HepG2 (cell line): ENCODE data around the gene ST6GALNAC2. TPM values are rescaled to one million over a fixed set of nuclear protein-coding genes. Genes with fewer than 3 reads are reported as not detected.

ENCODE experiments used
- ATAC-seq: fragments of 200-7000 bp; cut with Tn5 transposase; 3 replicates; pipeline ENCODE4 v1.9.1; 2020; ENCODE audit warnings: mild to moderate bottlenecking, moderate library complexity
- BruUV-seq: library from RNA; stranded (reverse); fragments of 400-500 nt; replicated peaks from 2 replicates; lab custom pipeline; 2021; lab: Mats Ljungman, UMichigan
- CTCF ChIA-PET: fragments of 300-600 bp; formaldehyde crosslinking; extraction: SDS; loops from one replicate; lab custom pipeline; 2021; ENCODE audit warnings: low total read pairs, inconsistent platforms, low intra/inter-chr PET ratio; lab: Yijun Ruan, JAX
- POLR2A ChIA-PET: fragments of 350-600 bp; sonication (Branson Sonifier 250); formaldehyde crosslinking; loops from one replicate; lab custom pipeline; 2020; ENCODE audit warnings: antibody characterized with exemption, inconsistent platforms; lab: Yijun Ruan, JAX
- DNase-seq: peaks from one replicate; pipeline ENCODE4 v3.0.0-alpha.2; 2015; ENCODE audit warnings: low spot score
- FAIRE-seq: peaks from 3 replicates; lab custom pipeline; 2011; peaks lifted over from hg19 to GRCh38; lab: Jason Lieb, UNC
- H2AFZ ChIP-seq: one replicate; pipeline ENCODE4 v1.6.1; 2011; ENCODE audit warnings: low read length, inconsistent platforms
- H3K27ac ChIP-seq: fragments of 300-600 bp; 3 replicates; pipeline ENCODE4 v1.8.0; 2011; ENCODE audit warnings: mixed run types, mild to moderate bottlenecking, mixed read lengths, low read length, inconsistent platforms; ENCODE audit not compliant: insufficient read depth; ENCODE audit errors: extremely low read length
- H3K27me3 ChIP-seq, 2 experiments: fragments of 200-600 bp in 1 of 2; 2 replicates in 1 of 2; 3 replicates in 1 of 2; pipeline versions ENCODE4 v1.6.0 to v1.8.0; 2011; ENCODE audit warnings: low read length in 2 of 2, mild to moderate bottlenecking in 2 of 2, moderate library complexity in 2 of 2, inconsistent platforms in 1 of 2; ENCODE audit not compliant: insufficient read depth in 2 of 2, control insufficient read depth in 1 of 2
- H3K36me3 ChIP-seq, 2 experiments: fragments of 200-600 bp in 1 of 2; replicated peaks in 1 of 2; 2 replicates in 1 of 2; 3 replicates in 1 of 2; pipeline versions ENCODE4 v1.5.1 to v1.8.0; 2011; ENCODE audit warnings: low read length in 2 of 2, inconsistent platforms in 1 of 2; ENCODE audit not compliant: insufficient read depth in 2 of 2, control insufficient read depth in 1 of 2
- H3K4me1 ChIP-seq: 2 replicates; pipeline ENCODE4 v1.5.1; 2012; ENCODE audit warnings: low read length, inconsistent platforms; ENCODE audit not compliant: insufficient read depth
- H3K4me2 ChIP-seq: 2 replicates; pipeline ENCODE4 v1.6.0; 2011; ENCODE audit warnings: low read depth, low read length, inconsistent platforms
- H3K4me3 ChIP-seq, 3 experiments: fragments of 200-600 bp in 1 of 3; sonication (generic), shearing (Covaris generic) in 1 of 3; replicated peaks in 1 of 3; 2 replicates each; pipeline ENCODE4 v1.5.1; 2011 to 2016; ENCODE audit warnings: low read length in 3 of 3, inconsistent platforms in 2 of 3, low read depth in 2 of 3, mild to moderate bottlenecking in 2 of 3, control low read depth in 1 of 3, mixed read lengths in 1 of 3; ENCODE audit not compliant: insufficient read depth in 1 of 3
- H3K79me2 ChIP-seq: one replicate; pipeline ENCODE4 v1.6.1; 2011; ENCODE audit warnings: low read length, inconsistent platforms; ENCODE audit not compliant: insufficient read depth
- H3K9ac ChIP-seq: 2 replicates; pipeline ENCODE4 v1.6.0; 2011; ENCODE audit warnings: mild to moderate bottlenecking, low read depth, low read length, inconsistent platforms; ENCODE audit not compliant: insufficient read depth
- H3K9me3 ChIP-seq: 2 replicates; pipeline ENCODE4 v1.5.1; 2012; ENCODE audit warnings: mild to moderate bottlenecking, low read length
- H4K20me1 ChIP-seq: 2 replicates; pipeline ENCODE4 v1.6.0; 2011; ENCODE audit warnings: inconsistent platforms, mild to moderate bottlenecking, low read length, moderate library complexity; ENCODE audit not compliant: insufficient read depth
- CEBPB ChIP-seq: IDR thresholded peaks from 2 replicates; pipeline ENCODE4 v1.6.1; 2011; ENCODE audit warnings: low read depth, low read length, improper control_type of control experiment, borderline replicate concordance
- ETV5 ChIP-seq: IDR thresholded peaks from 2 replicates; pipeline ENCODE4 v1.6.1; 2018; ENCODE audit warnings: missing biosample characterization, missing genetic modification reagents, inconsistent platforms, borderline replicate concordance
- HNF4A ChIP-seq: sonication (generic); formaldehyde crosslinking; IDR thresholded peaks from 2 replicates; pipeline ENCODE4 v1.4.0; 2020; ENCODE audit warnings: missing genetic modification reagents
- SPEN ChIP-seq: sonication (generic); formaldehyde crosslinking; IDR thresholded peaks from 2 replicates; pipeline ENCODE4 v1.5.1; 2020; ENCODE audit warnings: low read depth, mild to moderate bottlenecking, missing genetic modification reagents
- THAP7 ChIP-seq: sonication (generic); formaldehyde crosslinking; IDR thresholded peaks from 2 replicates; pipeline ENCODE4 v1.8.1; 2023; ENCODE audit warnings: mild to moderate bottlenecking, missing genetic modification reagents
- ZBTB7B ChIP-seq: sonication (generic); formaldehyde crosslinking; IDR thresholded peaks from 2 replicates; pipeline ENCODE4 v1.4.0; 2020; ENCODE audit warnings: missing genetic modification reagents
- ZFY ChIP-seq: sonication (generic); formaldehyde crosslinking; IDR thresholded peaks from 2 replicates; pipeline ENCODE4 v1.4.0; 2020; ENCODE audit warnings: missing genetic modification reagents
- ZNF292 ChIP-seq: sonication (generic); formaldehyde crosslinking; IDR thresholded peaks from 2 replicates; pipeline ENCODE4 v1.8.1; 2022; ENCODE audit warnings: mild to moderate bottlenecking, low read depth, missing genetic modification reagents, borderline replicate concordance
- ZNF362 ChIP-seq: sonication (generic); formaldehyde crosslinking; IDR thresholded peaks from 2 replicates; pipeline ENCODE4 v1.4.0; 2020; ENCODE audit warnings: missing genetic modification reagents, mild to moderate bottlenecking, borderline replicate concordance
- ZNF414 ChIP-seq: sonication (generic); formaldehyde crosslinking; IDR thresholded peaks from 2 replicates; pipeline ENCODE4 v1.5.0; 2020; ENCODE audit warnings: missing genetic modification reagents
- ZNF564 ChIP-seq: sonication (generic); formaldehyde crosslinking; IDR thresholded peaks from 2 replicates; pipeline ENCODE4 v1.8.1; 2023; ENCODE audit warnings: mild to moderate bottlenecking, missing genetic modification reagents
- ZNF605 ChIP-seq: sonication (generic); formaldehyde crosslinking; IDR thresholded peaks from 2 replicates; pipeline ENCODE4 v1.8.0; 2022; ENCODE audit warnings: mild to moderate bottlenecking, missing genetic modification reagents
- WGBS: methylation state at CpG from one replicate; pipeline ENCODE4 v1.1.6; 2017; ENCODE audit warnings: low lambda C conversion rate; 5-methylcytosine and 5-hydroxymethylcytosine counted together
- in situ Hi-C: cut with HindIII; loops from 2 replicates; pipeline ENCODE4 v1.10.0; 2017; ENCODE audit warnings: low pct_unique_long_range_greater_than_20kb; ENCODE audit not compliant: extremely low pct_ligation_motif_present
- intact Hi-C: fragments of 100-400 bp; cut with micrococcal nuclease; formaldehyde crosslinking; loops from one replicate; pipeline ENCODE4 v1.10.0; 2022; ENCODE audit not compliant: unreplicated experiment
- polyA plus RNA-seq, 8 experiments: library from polyadenylated mRNA; depleted of rRNA in 3 of 8; stranded (reverse) in 7 of 8; unstranded in 1 of 8; fragments of >200 nt; fragmentation: Illumina TruSeq in 4 of 8; extraction: Trizol in 4 of 8; gene quantifications; 2 replicates each; pipeline versions ENCODE4 v1.2.1 to v1.2.3, GENCODE V29; 2011 to 2016; ENCODE audit warnings: low read depth in 4 of 8, missing spikeins in 1 of 8, mixed read lengths in 1 of 8; ENCODE audit not compliant: insufficient read depth in 1 of 8
- total RNA-seq, 5 experiments: library from RNA; depleted of rRNA; stranded (reverse); fragments of >200 nt; fragmentation: Illumina TruSeq; extraction: Trizol; gene quantifications; 2 replicates each; pipeline ENCODE4 v1.2.3, GENCODE V29; 2016; ENCODE audit warnings: low read depth in 1 of 5

The ST6GALNAC2 gene
- total and polyA plus RNA-seq, 2 of the 13 experiments (the other 11 are each of a cell fraction or from before 2014, with no cell fraction given), result 0.12 to 0.49 TPM

DNA sequence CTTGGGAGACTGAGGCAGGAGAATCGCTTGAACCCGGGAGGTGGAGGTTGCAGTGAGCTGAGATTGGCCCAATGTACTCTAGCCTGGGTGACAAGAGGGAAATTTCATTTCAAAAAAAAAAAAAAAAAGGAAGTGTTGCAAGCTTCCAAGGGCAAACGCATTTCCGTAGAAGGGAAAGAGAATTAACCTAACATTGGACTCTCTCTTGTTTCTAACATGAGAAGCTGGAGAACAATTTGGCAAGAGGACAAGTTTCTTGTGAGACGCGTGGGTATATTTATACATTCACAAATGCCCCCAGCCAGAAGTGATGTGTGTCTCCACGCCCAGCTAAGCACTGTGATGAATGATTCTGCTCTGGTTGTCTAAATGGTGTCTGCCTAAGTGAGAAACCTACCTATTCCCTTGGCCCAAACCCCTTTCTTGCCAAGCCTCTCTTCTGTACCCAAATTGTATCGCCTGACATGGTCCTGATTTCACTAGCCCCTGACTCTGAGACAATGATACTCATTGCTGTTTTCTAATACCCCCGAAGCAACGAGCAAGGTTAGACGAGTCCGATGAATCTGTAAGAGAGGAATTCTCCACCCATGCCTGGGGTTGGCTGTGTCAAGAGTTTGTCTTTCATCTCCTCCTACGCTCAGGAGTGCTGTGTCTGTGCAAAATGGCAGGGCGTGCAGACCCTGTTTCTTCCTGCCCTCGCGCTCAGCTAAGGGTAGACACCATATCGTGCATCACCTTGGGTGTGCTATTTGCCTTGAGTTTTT lies 14.2 kb upstream of the ST6GALNAC2 start (continued):
- peak; percentile 41; the same call in 1 of the 2 replicates for TF ChIP-seq ETV5 (CRISPR knock-in tag)
- TF ChIP-seq CEBPB, result peak; percentile 51; the same call in 1 of the 2 replicates
- TF ChIP-seq ZNF605 (CRISPR knock-in tag), result 0 out of 2 replicates have a peak, but pooled peaks have one; percentile 7
- peak; percentile 88; the same call in 1 of the 2 replicates for TF ChIP-seq ZNF362 (CRISPR knock-in tag)
- TF ChIP-seq ZBTB7B (CRISPR knock-in tag), result no peak
- TF ChIP-seq ZNF414 (CRISPR knock-in tag), result no peak
- TF ChIP-seq THAP7 (CRISPR knock-in tag), result peak; percentile 42; the same call in 1 of the 2 replicates
- TF ChIP-seq SPEN (CRISPR knock-in tag), result peak; percentile 34; the same call in 1 of the 2 replicates

- H3K4me2 ChIP-seq, result peak overlapping the region; percentile 70
- 0 out of 2 replicates have a peak, but pooled peaks have one; percentile 56 for TF ChIP-seq ZNF564 (CRISPR knock-in tag)
- TF ChIP-seq ZFY (CRISPR knock-in tag), result 0 out of 2 replicates have a peak, but pooled peaks have one; percentile 41
- TF ChIP-seq HNF4A (CRISPR knock-in tag), result peak; percentile 40; the same call in 1 of the 2 replicates
- TF ChIP-seq ZNF292 (CRISPR knock-in tag), result peak; percentile 87
Observed at GRCh38 chr17:76598004-76598439, 12.4 kb upstream of the ST6GALNAC2 start.

More at GRCh38 chr17:76598004-76598439, 12.4 kb upstream of the ST6GALNAC2 start:
- DNase-seq, result peak; percentile 67
- no TSS peak for BruUV-seq
- in situ Hi-C loops, result no loop called here
- peak overlapping the region in 1 of 3 experiments; percentile 38; a peak in 2 of 6 replicates for H3K4me3 ChIP-seq
- H3K27me3 ChIP-seq, result no peaks in the 10 kb centered on the region
- H3K36me3 ChIP-seq, result no peaks in the 10 kb centered on the region
- CTCF ChIA-PET, result no interaction called here
- H3K4me1 ChIP-seq, result peaks cover 78% of the 10 kb centered on the region
- no peak overlapping the region for H3K9ac ChIP-seq
- intact Hi-C loops, result no loop called here
- no peaks in the 10 kb centered on the region for H3K9me3 ChIP-seq
- ATAC-seq, result peak; percentile 71
- FAIRE-seq, result peak; percentile 36
- POLR2A ChIA-PET, result interaction anchor here (0.8 to 6.3 kb wide), 8 partner anchors 15 to 253 kb away, joined by 3 to 39 read pairs (median 5); a partner anchor contains a TSS
- 0% methylated on average over 2 of the region's 2 CpGs for WGBS
- no peaks in the 10 kb centered on the region for H4K20me1 ChIP-seq
- H3K79me2 ChIP-seq, result no peaks in the 10 kb centered on the region
- H2AFZ ChIP-seq, result no peak overlapping the region
- H3K27ac ChIP-seq, result peak overlapping the region; percentile 65
